ENCODE results near the gene ST3GAL2. TPM values are rescaled to one million over a fixed set of nuclear protein-coding genes. Genes with fewer than 3 reads are reported as not detected.
A peak's percentile ranks its signal among the peaks of the same experiment; 100 is the strongest.

ST3GAL2 gene
- total and polyA plus RNA-seq, 10 of the 15 experiments (the other 5 are each of a cell fraction or from before 2014, with no cell fraction given): 0.95 to 61.7 (median 25.9) TPM

- FAIRE-seq (peak; percentile 100), DNase-seq (ENCODE audit: low read depth, low spot score) (peak; percentile 96), ATAC-seq (peak; percentile 95)
- Histone ChIP-seq H3K4me3 (no peak overlapping the region; the same call in 1 of the 2 replicates), H3K9me3 (replicated peaks; ENCODE audit: control insufficient read depth, insufficient read depth, low read length) (no peaks in the 10 kb centered on the region), H3K4me1 (ENCODE audit: control insufficient read depth, insufficient read depth, low read length) (peaks cover 27% of the 10 kb centered on the region), H3K79me2 (ENCODE audit: control insufficient read depth, insufficient read depth, low read length) (no peaks in the 10 kb centered on the region), H2AFZ (ENCODE audit: control insufficient read depth, low read depth, low read length) (peak overlapping the region; percentile 58), H3K9ac (ENCODE audit: control insufficient read depth, insufficient read depth, low read length) (peak overlapping the region; percentile 53; the same call in 1 of the 2 replicates), H3K36me3 (ENCODE audit: control insufficient read depth in 2 of 2, insufficient read depth in 2 of 2, low read length in 1 of 2) (peaks cover 10 to 17% of the 10 kb centered on the region in 2 experiments; a peak in 3 of 4 replicates), H3K27me3 (replicated peaks in 1 of 2; ENCODE audit: control insufficient read depth in 2 of 2, insufficient read depth in 2 of 2, low read length in 1 of 2) (no peaks in the 10 kb centered on the region), H3K4me2 (ENCODE audit: control insufficient read depth, insufficient read depth) (peak overlapping the region; percentile 73), H3K27ac (ENCODE audit: control insufficient read depth, insufficient read depth) (peak overlapping the region; percentile 84), H4K20me1 (ENCODE audit: control insufficient read depth, insufficient read depth) (no peaks in the 10 kb centered on the region)
- RAD21 ChIA-PET (ENCODE audit: unreplicated experiment): interaction anchor here (0.9 to 3.2 kb wide), 11 partner anchors 19 to 130 kb away, joined by 3 to 19 read pairs (median 5); partner anchors contain the start of gene DDX19A
- intact Hi-C loops (cut with micrococcal nuclease; ENCODE audit: unreplicated experiment) (loop anchor here (1.0 to 2.0 kb wide), 5 partner anchors 22 to 96 kb away; partner anchors contain the start of genes COG4, FCSK, SF3B3 and ST3GAL2), in situ Hi-C loops (cut with MboI) (no loop called here)
- WGBS (ENCODE audit: insufficient coverage, insufficient replicate concordance, low lambda C conversion rate, missing lambda C conversion rate): 16% methylated on average over 13 of the region's 13 CpGs
- CTCF ChIA-PET: interaction anchor here (0.6 to 1.3 kb wide), 6 partner anchors 21 to 74 kb away, joined by 3 to 6 read pairs (median 4); no protein-coding TSS in a partner anchor
- SMC1A ChIA-PET (ENCODE audit: uncharacterized antibody, unreplicated experiment): interaction anchor here (0.8 to 3.3 kb wide), 14 partner anchors 11 to 108 kb away, joined by 3 to 11 read pairs (median 4); partner anchors contain the start of genes FCSK and ST3GAL2
- BruUV-seq (replicated peaks): no TSS peak
- POLR2A ChIA-PET: interaction anchor here (0.6 to 2.4 kb wide), 9 partner anchors 38 to 102 kb away, joined by 3 to 16 read pairs (median 5); no protein-coding TSS in a partner anchor
- TF ChIP-seq ATF2 (IDR thresholded peaks at IDR 0.05; ENCODE audit: low read length) (peak; percentile 94), SIN3A (IDR thresholded peaks at IDR 0.05; ENCODE audit: low read depth, low read length) (0 out of 2 replicates have a peak, but pooled peaks have one; percentile 45), NFIC (IDR thresholded peaks at IDR 0.05; ENCODE audit: low read depth, low read length) (peak; percentile 95), POU2F2 (IDR thresholded peaks at IDR 0.05; ENCODE audit: borderline replicate concordance, low read depth, low read length) (0 out of 3 replicates have a peak, but pooled peaks have one; percentile 33), DPF2 (IDR thresholded peaks at IDR 0.05) (peak; percentile 94), PML (IDR thresholded peaks at IDR 0.05; ENCODE audit: low read length) (peak; percentile 72; the same call in 1 of the 2 replicates), NR2F1 (conservative IDR thresholded peaks at IDR 0.05) (no peak; the same call in none of the 2 replicates), PAX5 (IDR thresholded peaks at IDR 0.05; ENCODE audit: borderline replicate concordance, low read depth, low read length) (peak; percentile 91), BCL11A (IDR thresholded peaks at IDR 0.05; ENCODE audit: low read depth, low read length) (peak; percentile 97), PKNOX1 (IDR thresholded peaks at IDR 0.05) (peak; percentile 93), CHD1 (IDR thresholded peaks at IDR 0.05; ENCODE audit: low read depth, low read length) (no peak), CEBPB (IDR thresholded peaks at IDR 0.05; ENCODE audit: borderline replicate concordance in 1 of 2, low read depth in 2 of 2, low read length in 2 of 2) (no peak; a peak in 1 of 4 replicates), USF1 (IDR thresholded peaks at IDR 0.05; ENCODE audit: borderline replicate concordance, extremely low read length, insufficient read depth, low read depth, low read length) (no peak), CHD4 (IDR thresholded peaks at IDR 0.05) (no peak), IKZF1 (conservative IDR thresholded peaks at IDR 0.05) (peak; percentile 94), RUNX3 (IDR thresholded peaks at IDR 0.05; ENCODE audit: low read length) (peak; percentile 86), BHLHE40 (IDR thresholded peaks at IDR 0.05; ENCODE audit: borderline replicate concordance in 1 of 2, low read depth in 2 of 2, low read length in 1 of 2) (peak; percentile 70 to 77; a peak in 3 of 4 replicates), NRF1 (conservative IDR thresholded peaks at IDR 0.05; ENCODE audit: low read depth, low read length) (no peak), NFXL1 (IDR thresholded peaks at IDR 0.05; ENCODE audit: borderline replicate concordance) (no peak), KDM1A (IDR thresholded peaks at IDR 0.05; ENCODE audit: borderline replicate concordance) (no peak), YBX1 (IDR thresholded peaks at IDR 0.05) (no peak), RB1 (IDR thresholded peaks at IDR 0.05; ENCODE audit: borderline replicate concordance) (no peak)
These were observed 37.5 kb upstream of the ST3GAL2 start for GRCh38 chr16:70476272-70477020.

Measured in GM12878 (cell line).